PFSK-1 (cell line): ENCODE data around the gene RPGRIP1.

ENCODE experiments used
- FOXP2 ChIP-seq: optimal IDR thresholded peaks from 2 replicates; pipeline ENCODE3; 2011; ENCODE audit warnings: borderline replicate concordance, control low read depth, inconsistent platforms; ENCODE audit not compliant: insufficient read depth; ENCODE audit errors: extremely low read length, extremely low read depth
- POLR2AphosphoS5 ChIP-seq: IDR thresholded peaks from 2 replicates; pipeline ENCODE4 v1.6.1; 2012; ENCODE audit warnings: low read depth, mild to moderate bottlenecking, control low read depth, low read length, moderate library complexity
- SIN3A ChIP-seq: IDR thresholded peaks from 2 replicates; pipeline ENCODE4 v1.6.1; 2012; ENCODE audit warnings: mild to moderate bottlenecking, low read length, moderate library complexity, borderline replicate concordance; ENCODE audit not compliant: insufficient read depth
- TAF1 ChIP-seq: IDR thresholded peaks from 2 replicates; pipeline ENCODE4 v1.6.1; 2012; ENCODE audit warnings: low read length, control low read depth, borderline replicate concordance; ENCODE audit not compliant: insufficient read depth
- TF ChIP-seq, protein P1 (sequence below), 2 experiments: IDR thresholded peaks; 2 replicates each; pipeline versions ENCODE4 v1.6.1 to v1.8.0; 2011 to 2012; ENCODE audit warnings: low read depth in 2 of 2, low read length in 2 of 2, control low read depth in 1 of 2, inconsistent platforms in 1 of 2, mild to moderate bottlenecking in 1 of 2, moderate library complexity in 1 of 2; ENCODE audit not compliant: insufficient read depth in 1 of 2

DNA sequence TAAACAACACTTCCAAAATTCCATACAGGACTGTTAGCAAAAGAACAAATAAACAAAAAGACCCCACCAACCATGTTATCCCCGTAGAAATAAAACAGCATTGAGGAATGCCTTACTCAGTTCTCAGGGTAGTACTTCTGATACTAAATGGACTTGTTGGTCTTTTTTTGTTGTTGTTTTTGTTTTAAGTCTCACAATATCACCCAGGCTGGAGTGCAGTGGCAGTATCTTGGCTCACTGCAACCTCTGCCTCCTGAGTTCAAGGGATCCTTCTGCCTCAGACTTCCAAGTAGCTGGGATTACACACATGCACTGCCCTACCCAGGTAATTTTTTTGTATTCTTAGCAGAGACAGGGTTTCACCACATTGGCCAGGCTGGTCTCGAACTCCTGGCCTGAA lies 27.7 kb upstream of the RPGRIP1 start:
- TF ChIP-seq, protein P1, sequence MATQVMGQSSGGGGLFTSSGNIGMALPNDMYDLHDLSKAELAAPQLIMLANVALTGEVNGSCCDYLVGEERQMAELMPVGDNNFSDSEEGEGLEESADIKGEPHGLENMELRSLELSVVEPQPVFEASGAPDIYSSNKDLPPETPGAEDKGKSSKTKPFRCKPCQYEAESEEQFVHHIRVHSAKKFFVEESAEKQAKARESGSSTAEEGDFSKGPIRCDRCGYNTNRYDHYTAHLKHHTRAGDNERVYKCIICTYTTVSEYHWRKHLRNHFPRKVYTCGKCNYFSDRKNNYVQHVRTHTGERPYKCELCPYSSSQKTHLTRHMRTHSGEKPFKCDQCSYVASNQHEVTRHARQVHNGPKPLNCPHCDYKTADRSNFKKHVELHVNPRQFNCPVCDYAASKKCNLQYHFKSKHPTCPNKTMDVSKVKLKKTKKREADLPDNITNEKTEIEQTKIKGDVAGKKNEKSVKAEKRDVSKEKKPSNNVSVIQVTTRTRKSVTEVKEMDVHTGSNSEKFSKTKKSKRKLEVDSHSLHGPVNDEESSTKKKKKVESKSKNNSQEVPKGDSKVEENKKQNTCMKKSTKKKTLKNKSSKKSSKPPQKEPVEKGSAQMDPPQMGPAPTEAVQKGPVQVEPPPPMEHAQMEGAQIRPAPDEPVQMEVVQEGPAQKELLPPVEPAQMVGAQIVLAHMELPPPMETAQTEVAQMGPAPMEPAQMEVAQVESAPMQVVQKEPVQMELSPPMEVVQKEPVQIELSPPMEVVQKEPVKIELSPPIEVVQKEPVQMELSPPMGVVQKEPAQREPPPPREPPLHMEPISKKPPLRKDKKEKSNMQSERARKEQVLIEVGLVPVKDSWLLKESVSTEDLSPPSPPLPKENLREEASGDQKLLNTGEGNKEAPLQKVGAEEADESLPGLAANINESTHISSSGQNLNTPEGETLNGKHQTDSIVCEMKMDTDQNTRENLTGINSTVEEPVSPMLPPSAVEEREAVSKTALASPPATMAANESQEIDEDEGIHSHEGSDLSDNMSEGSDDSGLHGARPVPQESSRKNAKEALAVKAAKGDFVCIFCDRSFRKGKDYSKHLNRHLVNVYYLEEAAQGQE (IDR thresholded peaks at IDR 0.05; ENCODE audit: insufficient read depth in 1 of 2, low read depth in 2 of 2, low read length in 2 of 2), result no peak
- TF ChIP-seq POLR2AphosphoS5 (no peak), TAF1 (no peak), SIN3A (no peak), FOXP2 (no peak)
